H1 (cell line): ENCODE measurements around the gene DERL2.

ENCODE experiments used
- JUND ChIP-seq: IDR thresholded peaks from 2 replicates; pipeline ENCODE4 v1.6.1; 2011; ENCODE audit warnings: mild to moderate bottlenecking, improper control_type of control experiment, low read length
- SRF ChIP-seq: IDR thresholded peaks from 2 replicates; pipeline ENCODE4 v1.6.1; 2011; ENCODE audit warnings: mild to moderate bottlenecking, low read depth, low read length, moderate library complexity

GRCh38 chr17:5532581-5532980 is 46.6 kb upstream of the DERL2 start:
- no peak for TF ChIP-seq JUND
- TF ChIP-seq SRF: no peak
